Measurements from ENCODE around the gene LMX1B. TPM values are rescaled to one million over a fixed set of nuclear protein-coding genes. Genes with fewer than 3 reads are reported as not detected.

LMX1B gene
- total RNA-seq, 1 experiment from 2014 or later, result 12.4 TPM

GRCh38 chr9:126692759-126693427 is 79.2 kb downstream of the LMX1B start (continued):
- TF ChIP-seq NFYB (CRISPR knock-in tag; conservative IDR thresholded peaks at IDR 0.05; ENCODE audit: low read depth) (no peak), ZNF121 (CRISPR knock-in tag; IDR thresholded peaks at IDR 0.05) (no peak), ZNF425 (CRISPR knock-in tag; conservative IDR thresholded peaks at IDR 0.05) (no peak), JUN (CRISPR knock-in tag; IDR thresholded peaks at IDR 0.05) (no peak)

GRCh38 chr9:126693428-126693944 is 79.8 kb downstream of the LMX1B start:
- no peak for ATAC-seq
- Mint-ChIP-seq H3K9me3 (no peaks in the 10 kb centered on the region), H3K27me3 (ENCODE audit: low read depth) (peaks cover 20% of the 10 kb centered on the region), H3K27ac (no peak overlapping the region), H3K36me3 (no peaks in the 10 kb centered on the region), H3K4me1 (peaks cover 9% of the 10 kb centered on the region), H3K4me3 (no peak overlapping the region)
- peak; percentile 7 for DNase-seq (ENCODE audit: low spot score)
- CTCF ChIA-PET, result interaction anchor here (1.5 to 1.9 kb wide), 5 partner anchors 9 to 136 kb away, joined by 4 to 24 read pairs (median 8); no protein-coding TSS in a partner anchor
- TF ChIP-seq ZNF121 (CRISPR knock-in tag; IDR thresholded peaks at IDR 0.05) (no peak), JAZF1 (CRISPR knock-in tag; IDR thresholded peaks at IDR 0.05) (no peak), PREB (CRISPR knock-in tag; IDR thresholded peaks at IDR 0.05; ENCODE audit: borderline replicate concordance) (no peak), FOXP4 (CRISPR knock-in tag; IDR thresholded peaks at IDR 0.05) (no peak), TEAD1 (CRISPR knock-in tag; IDR thresholded peaks at IDR 0.05) (no peak), ZNF512 (CRISPR knock-in tag; IDR thresholded peaks at IDR 0.05; ENCODE audit: borderline replicate concordance) (no peak), ZMAT4 (CRISPR knock-in tag; IDR thresholded peaks at IDR 0.05) (no peak), ZNF425 (CRISPR knock-in tag; conservative IDR thresholded peaks at IDR 0.05) (no peak), FOXP1 (CRISPR knock-in tag; IDR thresholded peaks at IDR 0.05; ENCODE audit: borderline replicate concordance) (no peak), ZNF423 (CRISPR knock-in tag; IDR thresholded peaks at IDR 0.05) (no peak), ZNF532 (CRISPR knock-in tag; IDR thresholded peaks at IDR 0.05; ENCODE audit: borderline replicate concordance) (no peak), NFYB (CRISPR knock-in tag; conservative IDR thresholded peaks at IDR 0.05; ENCODE audit: low read depth) (no peak)
- POLR2A ChIA-PET, result interaction anchor here (0.5 kb wide), 1 partner anchor 23 kb away, joined by 6 read pairs; no protein-coding TSS in a partner anchor

Measured in WTC11 (cell line).